Muscle layer of duodenum (tissue), 2 donors: ENCODE measurements around the gene EPHA4.

Source experiments
- H3K27ac ChIP-seq: one replicate; pipeline ENCODE4 v1.7.0; 2013; ENCODE audit warnings: mild to moderate bottlenecking, low read length
- H3K27me3 ChIP-seq: one replicate; pipeline ENCODE4 v1.7.0; 2013; ENCODE audit warnings: low read depth, mild to moderate bottlenecking, control low read depth, low read length
- H3K36me3 ChIP-seq, 2 donors: one replicate each; pipeline ENCODE4 v1.7.0; 2013; ENCODE audit warnings: low read length in 2 of 2, control low read depth in 1 of 2, mild to moderate bottlenecking in 1 of 2; ENCODE audit not compliant: insufficient read depth in 2 of 2, control insufficient read depth in 1 of 2
- H3K4me1 ChIP-seq, 2 donors: one replicate each; pipeline ENCODE4 v1.7.0; 2013; ENCODE audit warnings: low read length in 2 of 2, mild to moderate bottlenecking in 2 of 2, control low read depth in 1 of 2, moderate library complexity in 1 of 2; ENCODE audit not compliant: insufficient read depth in 2 of 2, control insufficient read depth in 1 of 2
- H3K4me3 ChIP-seq, 2 donors: one replicate each; pipeline ENCODE4 v1.7.0; 2013; ENCODE audit warnings: low read length in 2 of 2, low read depth in 1 of 2, mild to moderate bottlenecking in 1 of 2
- H3K9me3 ChIP-seq, 2 donors: one replicate each; pipeline ENCODE4 v1.7.0; 2013; ENCODE audit warnings: low read length in 2 of 2, control low read depth in 1 of 2, mild to moderate bottlenecking in 1 of 2; ENCODE audit not compliant: control insufficient read depth in 1 of 2
- donor health status: healthy.

Gene EPHA4

GRCh38 chr2:221385716-221386115 lies 186.4 kb downstream of the EPHA4 start:
- no peaks in the 10 kb centered on the region for H3K36me3 ChIP-seq

GRCh38 chr2:221381928-221382488 lies 190.1 kb downstream of the EPHA4 start:
- no peak overlapping the region for H3K4me3 ChIP-seq
- H3K4me1 ChIP-seq, result no peaks in the 10 kb centered on the region
- no peaks in the 10 kb centered on the region for H3K36me3 ChIP-seq
- no peak overlapping the region for H3K27ac ChIP-seq
- H3K27me3 ChIP-seq, result no peaks in the 10 kb centered on the region
- H3K9me3 ChIP-seq, result no peaks in the 10 kb centered on the region

More at GRCh38 chr2:221385716-221386115, 186.4 kb downstream of the EPHA4 start:
- H3K27me3 ChIP-seq, result no peaks in the 10 kb centered on the region
- H3K9me3 ChIP-seq, result no peaks in the 10 kb centered on the region
- no peak overlapping the region for H3K27ac ChIP-seq
- peaks cover 0 to 10% of the 10 kb centered on the region in 2 donors for H3K4me1 ChIP-seq
- no peak overlapping the region for H3K4me3 ChIP-seq

GRCh38 chr2:221380686-221381085 lies 191.4 kb downstream of the EPHA4 start:
- H3K4me1 ChIP-seq, result no peaks in the 10 kb centered on the region
- H3K36me3 ChIP-seq, result no peaks in the 10 kb centered on the region
- no peak overlapping the region for H3K4me3 ChIP-seq
- H3K27ac ChIP-seq, result no peak overlapping the region
- no peaks in the 10 kb centered on the region for H3K9me3 ChIP-seq
- no peaks in the 10 kb centered on the region for H3K27me3 ChIP-seq

- H3K36me3 ChIP-seq, result no peaks in the 10 kb centered on the region
- no peaks in the 10 kb centered on the region for H3K4me1 ChIP-seq
- no peak overlapping the region for H3K27ac ChIP-seq
- H3K4me3 ChIP-seq, result no peak overlapping the region
- H3K9me3 ChIP-seq, result no peaks in the 10 kb centered on the region
- H3K27me3 ChIP-seq, result no peaks in the 10 kb centered on the region
Measured at GRCh38 chr2:221380062-221380461, 192.0 kb downstream of the EPHA4 start.

GRCh38 chr2:221377597-221377996 lies 194.5 kb downstream of the EPHA4 start:
- Histone ChIP-seq H3K27me3 (no peaks in the 10 kb centered on the region), H3K9me3 (no peaks in the 10 kb centered on the region), H3K36me3 (no peaks in the 10 kb centered on the region), H3K4me3 (no peak overlapping the region), H3K4me1 (no peaks in the 10 kb centered on the region), H3K27ac (no peak overlapping the region)

- H3K27me3 ChIP-seq, result no peaks in the 10 kb centered on the region
- H3K4me3 ChIP-seq, result no peak overlapping the region
- no peaks in the 10 kb centered on the region for H3K36me3 ChIP-seq
- H3K27ac ChIP-seq, result no peak overlapping the region
- H3K9me3 ChIP-seq, result no peaks in the 10 kb centered on the region
- H3K4me1 ChIP-seq, result no peaks in the 10 kb centered on the region
Measured at GRCh38 chr2:221377066-221377465, 195.0 kb downstream of the EPHA4 start.

- H3K36me3 ChIP-seq, result no peaks in the 10 kb centered on the region
- no peaks in the 10 kb centered on the region for H3K27me3 ChIP-seq
- no peak overlapping the region for H3K27ac ChIP-seq
- no peak overlapping the region for H3K4me3 ChIP-seq
- no peaks in the 10 kb centered on the region for H3K9me3 ChIP-seq
- peaks cover 0 to 4% of the 10 kb centered on the region in 2 donors for H3K4me1 ChIP-seq
Measured at GRCh38 chr2:221374234-221374633, 197.9 kb downstream of the EPHA4 start.

- no peak overlapping the region for H3K4me3 ChIP-seq
- H3K27ac ChIP-seq, result no peak overlapping the region
- H3K27me3 ChIP-seq, result no peaks in the 10 kb centered on the region
- H3K36me3 ChIP-seq, result no peaks in the 10 kb centered on the region
- H3K9me3 ChIP-seq, result no peaks in the 10 kb centered on the region
- H3K4me1 ChIP-seq, result peaks cover 0 to 4% of the 10 kb centered on the region in 2 donors
Measured at GRCh38 chr2:221372907-221373306, 199.2 kb downstream of the EPHA4 start.

- no peak overlapping the region for H3K27ac ChIP-seq
- peaks cover 0 to 4% of the 10 kb centered on the region in 2 donors for H3K4me1 ChIP-seq
- H3K4me3 ChIP-seq, result no peak overlapping the region
- H3K36me3 ChIP-seq, result no peaks in the 10 kb centered on the region
- no peaks in the 10 kb centered on the region for H3K27me3 ChIP-seq
- H3K9me3 ChIP-seq, result no peaks in the 10 kb centered on the region
Measured at GRCh38 chr2:221372159-221372884, 199.8 kb downstream of the EPHA4 start.

GRCh38 chr2:221371347-221371746 lies 200.8 kb downstream of the EPHA4 start:
- H3K4me1 ChIP-seq, result peaks cover 0 to 4% of the 10 kb centered on the region in 2 donors
- H3K36me3 ChIP-seq, result no peaks in the 10 kb centered on the region
- H3K9me3 ChIP-seq, result no peaks in the 10 kb centered on the region
- H3K4me3 ChIP-seq, result no peak overlapping the region
- H3K27me3 ChIP-seq, result no peaks in the 10 kb centered on the region
- H3K27ac ChIP-seq, result no peak overlapping the region

GRCh38 chr2:221370857-221371211 lies 201.3 kb downstream of the EPHA4 start:
- no peak overlapping the region for H3K27ac ChIP-seq
- no peaks in the 10 kb centered on the region for H3K9me3 ChIP-seq
- no peaks in the 10 kb centered on the region for H3K36me3 ChIP-seq
- H3K4me1 ChIP-seq, result peaks cover 0 to 4% of the 10 kb centered on the region in 2 donors
- no peak overlapping the region for H3K4me3 ChIP-seq
- no peaks in the 10 kb centered on the region for H3K27me3 ChIP-seq
